Nephron progenitor cell (in vitro differentiated cells): ENCODE results near the gene ZFP57.

Experiments used
- DNase-seq: peaks from one replicate; pipeline ENCODE4 v3.0.0; 2021
- H3K27ac Mint-ChIP-seq: 2 replicates; pipeline ENCODE4 v1.8.0; 2021; ENCODE audit warnings: mild to moderate bottlenecking, moderate library complexity, mixed read lengths
- H3K27me3 Mint-ChIP-seq: 2 replicates; pipeline ENCODE4 v1.8.0; 2021; ENCODE audit warnings: mild to moderate bottlenecking, low read depth, mixed read lengths; ENCODE audit not compliant: poor library complexity
- H3K36me3 Mint-ChIP-seq: 2 replicates; pipeline ENCODE4 v1.8.0; 2021; ENCODE audit warnings: low read depth, mixed read lengths
- H3K4me1 Mint-ChIP-seq: 2 replicates; pipeline ENCODE4 v1.8.0; 2021; ENCODE audit warnings: mixed read lengths
- H3K4me3 Mint-ChIP-seq: 2 replicates; pipeline ENCODE4 v1.8.0; 2021; ENCODE audit warnings: mild to moderate bottlenecking, moderate library complexity, mixed read lengths
- H3K9me3 Mint-ChIP-seq: 2 replicates; pipeline ENCODE4 v1.8.0; 2021; ENCODE audit warnings: mild to moderate bottlenecking, moderate library complexity, mixed read lengths
- CTCF ChIP-seq: fragments of 200-600 bp; sonication (generic); IDR thresholded peaks from 2 replicates; pipeline ENCODE4 v1.5.0; 2021; ENCODE audit warnings: antibody characterized with exemption

ZFP57 gene

GRCh38 chr6:29655658-29656057, 25.3 kb downstream of the ZFP57 start:
- Mint-ChIP-seq H3K27ac (no peak overlapping the region), H3K27me3 (peaks cover 21% of the 10 kb centered on the region), H3K4me1 (peaks cover 28% of the 10 kb centered on the region), H3K9me3 (no peaks in the 10 kb centered on the region), H3K36me3 (no peaks in the 10 kb centered on the region), H3K4me3 (no peak overlapping the region)
- no peak for DNase-seq
- TF ChIP-seq CTCF = no peak

DNA sequence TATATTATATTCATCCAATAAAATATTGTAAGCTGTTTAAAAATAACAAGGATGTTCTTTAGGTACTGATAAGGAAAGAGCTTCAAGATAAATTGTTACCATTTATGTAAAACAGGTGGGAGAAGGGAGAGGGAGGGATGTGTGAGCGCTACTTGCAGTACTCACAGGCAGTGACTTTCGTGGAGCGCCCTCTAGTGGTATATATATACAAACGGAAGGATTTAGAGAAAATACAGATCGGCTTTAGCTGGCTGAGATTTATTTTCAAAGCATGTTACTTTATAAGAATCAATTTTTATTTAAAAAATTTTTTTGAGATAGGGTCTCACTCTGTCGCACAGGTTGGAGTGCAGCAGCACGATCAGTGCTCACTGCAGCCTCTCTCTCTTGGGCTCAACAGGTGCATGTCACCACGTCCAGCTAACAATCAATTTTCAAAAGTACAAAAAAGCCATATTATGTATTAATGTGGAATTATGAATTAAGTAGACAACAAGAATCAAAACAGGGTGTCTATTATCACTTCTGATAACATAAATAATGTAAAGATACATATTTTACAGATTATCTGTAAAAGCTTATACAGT, 27.4 kb downstream of the ZFP57 start:
- peaks cover 34% of the 10 kb centered on the region for H3K4me1 Mint-ChIP-seq
- H3K27ac Mint-ChIP-seq = no peak overlapping the region
- peak; percentile 80 for TF ChIP-seq CTCF
- H3K4me3 Mint-ChIP-seq = no peak overlapping the region
- H3K27me3 Mint-ChIP-seq = peaks cover 13% of the 10 kb centered on the region
- H3K9me3 Mint-ChIP-seq = no peaks in the 10 kb centered on the region
- DNase-seq = peak; percentile 49
- H3K36me3 Mint-ChIP-seq = no peaks in the 10 kb centered on the region

DNA sequence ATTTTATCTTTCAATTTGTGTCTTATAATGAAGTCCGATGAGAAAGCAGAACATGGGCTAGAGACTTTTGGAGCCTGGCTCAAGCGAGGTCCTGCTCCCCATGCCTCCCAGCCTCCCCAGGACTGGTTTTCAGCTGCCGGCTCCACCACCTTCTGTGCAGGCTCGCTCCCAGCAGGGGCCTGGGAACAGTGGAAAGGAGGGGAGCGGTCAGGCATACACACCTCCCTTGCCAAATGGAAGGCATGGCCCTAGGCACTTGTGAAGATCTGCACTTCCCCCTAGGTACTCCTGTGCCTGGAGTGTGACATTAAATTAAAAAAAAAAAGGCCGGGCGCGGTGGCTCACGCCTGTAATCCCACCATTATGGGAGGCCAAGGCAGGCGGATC, 28.8 kb downstream of the ZFP57 start:
- H3K27me3 Mint-ChIP-seq = peaks cover 12% of the 10 kb centered on the region
- H3K36me3 Mint-ChIP-seq = no peaks in the 10 kb centered on the region
- no peaks in the 10 kb centered on the region for H3K9me3 Mint-ChIP-seq
- no peak for DNase-seq
- no peak overlapping the region for H3K27ac Mint-ChIP-seq
- H3K4me3 Mint-ChIP-seq = no peak overlapping the region
- peaks cover 32% of the 10 kb centered on the region for H3K4me1 Mint-ChIP-seq
- TF ChIP-seq CTCF = no peak

GRCh38 chr6:29651413-29652197, 29.3 kb downstream of the ZFP57 start:
- Mint-ChIP-seq H3K27ac (no peak overlapping the region), H3K4me3 (no peak overlapping the region), H3K27me3 (peaks cover 11% of the 10 kb centered on the region), H3K36me3 (no peaks in the 10 kb centered on the region), H3K9me3 (no peaks in the 10 kb centered on the region), H3K4me1 (peaks cover 26% of the 10 kb centered on the region)
- TF ChIP-seq CTCF = peak; percentile 64
- DNase-seq = no peak

DNA sequence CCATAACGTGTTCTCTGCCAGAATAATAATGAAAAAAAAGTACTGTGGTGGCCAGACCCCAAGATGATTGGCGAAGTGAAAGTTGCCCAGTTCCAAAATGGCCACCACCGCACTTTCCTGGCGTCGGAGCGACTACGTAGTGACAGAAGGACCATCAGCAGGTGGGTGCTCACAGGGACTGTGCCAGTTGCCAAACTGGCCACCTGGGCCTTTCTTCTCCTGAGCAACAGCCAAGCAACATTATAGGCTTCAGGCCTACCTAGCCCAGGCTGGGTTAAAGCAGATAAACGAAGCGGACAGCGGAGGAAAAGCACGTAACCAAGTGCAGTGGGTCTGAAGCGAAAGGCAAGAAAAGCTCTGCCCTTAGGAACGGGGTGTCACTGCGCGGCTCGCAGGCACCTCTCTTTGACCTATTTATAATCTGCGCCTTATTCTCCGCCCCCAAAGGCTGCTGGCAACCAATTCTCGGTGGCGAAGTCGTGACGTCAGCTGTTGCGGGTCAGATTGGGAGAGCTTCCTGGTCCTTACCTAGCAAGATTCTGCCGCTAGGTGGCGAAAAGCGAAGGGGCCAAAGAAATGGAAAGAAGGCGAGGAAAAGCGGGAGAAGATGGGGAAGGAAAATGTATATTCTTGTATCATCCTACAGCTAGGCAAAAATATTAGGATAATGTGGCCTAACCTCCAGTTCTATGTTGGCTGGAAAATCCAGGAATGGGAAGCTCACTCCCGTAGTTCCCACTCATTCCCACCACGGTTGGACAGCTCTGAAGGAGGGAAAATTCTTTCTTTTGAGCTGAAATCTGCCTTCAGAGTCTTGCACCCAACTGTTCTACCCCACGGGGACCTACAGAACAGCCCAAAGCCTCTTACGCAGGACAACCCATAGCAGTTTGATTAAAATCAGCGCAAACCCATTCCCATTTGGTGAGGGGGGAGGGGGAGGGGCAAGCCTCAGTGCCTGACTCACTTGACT, 31.0 kb downstream of the ZFP57 start:
- DNase-seq = peak; percentile 99
- Mint-ChIP-seq H3K4me1 (peaks cover 13% of the 10 kb centered on the region), H3K4me3 (peak overlapping the region; percentile 85), H3K27ac (peak overlapping the region; percentile 98), H3K27me3 (peaks cover 15% of the 10 kb centered on the region), H3K9me3 (no peaks in the 10 kb centered on the region), H3K36me3 (no peaks in the 10 kb centered on the region)
- peak; percentile 83 for TF ChIP-seq CTCF
